ENCODE results near the gene MUC3A.
A peak's percentile ranks its signal among the peaks of the same experiment; 100 is the strongest.

GRCh38 chr7:100949227-100949932, at the start of gene MUC3A:
- TF ChIP-seq, protein P1, sequence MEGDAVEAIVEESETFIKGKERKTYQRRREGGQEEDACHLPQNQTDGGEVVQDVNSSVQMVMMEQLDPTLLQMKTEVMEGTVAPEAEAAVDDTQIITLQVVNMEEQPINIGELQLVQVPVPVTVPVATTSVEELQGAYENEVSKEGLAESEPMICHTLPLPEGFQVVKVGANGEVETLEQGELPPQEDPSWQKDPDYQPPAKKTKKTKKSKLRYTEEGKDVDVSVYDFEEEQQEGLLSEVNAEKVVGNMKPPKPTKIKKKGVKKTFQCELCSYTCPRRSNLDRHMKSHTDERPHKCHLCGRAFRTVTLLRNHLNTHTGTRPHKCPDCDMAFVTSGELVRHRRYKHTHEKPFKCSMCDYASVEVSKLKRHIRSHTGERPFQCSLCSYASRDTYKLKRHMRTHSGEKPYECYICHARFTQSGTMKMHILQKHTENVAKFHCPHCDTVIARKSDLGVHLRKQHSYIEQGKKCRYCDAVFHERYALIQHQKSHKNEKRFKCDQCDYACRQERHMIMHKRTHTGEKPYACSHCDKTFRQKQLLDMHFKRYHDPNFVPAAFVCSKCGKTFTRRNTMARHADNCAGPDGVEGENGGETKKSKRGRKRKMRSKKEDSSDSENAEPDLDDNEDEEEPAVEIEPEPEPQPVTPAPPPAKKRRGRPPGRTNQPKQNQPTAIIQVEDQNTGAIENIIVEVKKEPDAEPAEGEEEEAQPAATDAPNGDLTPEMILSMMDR (IDR thresholded peaks at IDR 0.05), result no peak
- peak; percentile 79 for TF ChIP-seq POLR2A (IDR thresholded peaks at IDR 0.05)

All from right lobe of liver (tissue), 4 donors.